HEK293 (cell line): ENCODE measurements around the gene PPP1R15B.

Experiments
- CTCF ChIA-PET: fragments of 350-600 bp; formaldehyde crosslinking; extraction: SDS; loops from one replicate; lab custom pipeline; 2021; ENCODE audit warnings: antibody characterized with exemption; lab: Yijun Ruan, JAX
- POLR2A ChIA-PET: fragments of 300-600 bp; formaldehyde crosslinking; extraction: SDS; loops from one replicate; lab custom pipeline; 2020; ENCODE audit warnings: antibody characterized with exemption, inconsistent platforms; lab: Yijun Ruan, JAX
- H3K27ac ChIP-seq: fragments of 200-500 bp; sonication (Bioruptor generic); 2 replicates; pipeline ENCODE4 v1.5.1; 2014; ENCODE audit warnings: low read depth, low read length, control low read depth, inconsistent platforms; ENCODE audit errors: extremely low read depth
- H3K36me3 ChIP-seq, 2 experiments: fragments of 200-500 bp in 1 of 2; sonication (Bioruptor generic) in 1 of 2; 1 replicate in 1 of 2; 2 replicates in 1 of 2; pipeline ENCODE4 v1.5.1; 2014 to 2017; ENCODE audit warnings: inconsistent platforms in 2 of 2, low read length in 2 of 2; ENCODE audit not compliant: control insufficient read depth in 2 of 2, insufficient read depth in 1 of 2
- H3K4me1 ChIP-seq: fragments of 200-500 bp; sonication (Bioruptor generic); 2 replicates; pipeline ENCODE4 v1.5.1; 2014; ENCODE audit warnings: mild to moderate bottlenecking, low read length, inconsistent platforms; ENCODE audit not compliant: control insufficient read depth, insufficient read depth
- H3K4me3 ChIP-seq: 2 replicates; pipeline ENCODE4 v1.5.1; 2011; ENCODE audit warnings: low read depth, mild to moderate bottlenecking, control low read depth, low read length, moderate library complexity
- H3K9me3 ChIP-seq: fragments of 200-500 bp; sonication (Bioruptor generic); 2 replicates; pipeline ENCODE4 v1.5.1; 2014; ENCODE audit warnings: low read depth, low read length, inconsistent platforms; ENCODE audit not compliant: control insufficient read depth, insufficient read depth
- FEZF1 ChIP-seq: fragments of 450-650 bp; formaldehyde crosslinking; IDR thresholded peaks from 2 replicates; pipeline ENCODE4 v1.5.1; 2016; ENCODE audit warnings: missing biosample characterization, missing genetic modification characterization
- KLF8 ChIP-seq: fragments of 450-650 bp; formaldehyde crosslinking; IDR thresholded peaks from 2 replicates; pipeline ENCODE4 v1.5.1; 2016; ENCODE audit warnings: missing biosample characterization, missing genetic modification characterization
- KLF9 ChIP-seq: fragments of 450-650 bp; formaldehyde crosslinking; IDR thresholded peaks from 2 replicates; pipeline ENCODE4 v1.5.1; 2016; ENCODE audit warnings: missing biosample characterization, missing genetic modification characterization, low read depth
- PRDM6 ChIP-seq: fragments of 450-650 bp; formaldehyde crosslinking; IDR thresholded peaks from 2 replicates; pipeline ENCODE4 v1.5.1; 2017; ENCODE audit warnings: missing biosample characterization, missing genetic modification characterization
- SP2 ChIP-seq: fragments of 450-650 bp; formaldehyde crosslinking; IDR thresholded peaks from 2 replicates; pipeline ENCODE4 v1.5.1; 2016; ENCODE audit warnings: missing biosample characterization, missing genetic modification characterization
- TCF7L2 ChIP-seq: IDR thresholded peaks from 2 replicates; pipeline ENCODE4 v1.6.1; 2011; ENCODE audit warnings: low read depth, mild to moderate bottlenecking, inconsistent platforms, low read length, moderate library complexity, borderline replicate concordance
- ZBTB21 ChIP-seq: fragments of 450-650 bp; formaldehyde crosslinking; IDR thresholded peaks from 2 replicates; pipeline ENCODE4 v1.5.1; 2017; ENCODE audit warnings: missing biosample characterization, missing genetic modification characterization
- ZBTB8A ChIP-seq: fragments of 450-650 bp; formaldehyde crosslinking; IDR thresholded peaks from 2 replicates; pipeline ENCODE4 v1.5.1; 2016; ENCODE audit warnings: missing biosample characterization, missing genetic modification characterization
- ZNF112 ChIP-seq: fragments of 450-650 bp; formaldehyde crosslinking; IDR thresholded peaks from 2 replicates; pipeline ENCODE4 v1.5.0; 2017; ENCODE audit warnings: missing biosample characterization, missing genetic modification characterization
- ZNF175 ChIP-seq: fragments of 450-650 bp; formaldehyde crosslinking; IDR thresholded peaks from 2 replicates; pipeline ENCODE4 v1.5.1; 2016; ENCODE audit warnings: missing biosample characterization, missing genetic modification characterization
- ZNF202 ChIP-seq: fragments of 450-650 bp; formaldehyde crosslinking; IDR thresholded peaks from 2 replicates; pipeline ENCODE4 v1.5.1; 2016; ENCODE audit warnings: missing biosample characterization, missing genetic modification characterization, borderline replicate concordance
- ZNF23 ChIP-seq: fragments of 450-650 bp; formaldehyde crosslinking; IDR thresholded peaks from 2 replicates; pipeline ENCODE4 v1.5.1; 2016; ENCODE audit warnings: missing biosample characterization, missing genetic modification characterization, borderline replicate concordance
- ZNF324 ChIP-seq: fragments of 450-650 bp; formaldehyde crosslinking; IDR thresholded peaks from 2 replicates; pipeline ENCODE4 v1.5.1; 2016; ENCODE audit warnings: missing biosample characterization, missing genetic modification characterization
- ZNF449 ChIP-seq: fragments of 450-650 bp; formaldehyde crosslinking; IDR thresholded peaks from 2 replicates; pipeline ENCODE4 v1.5.1; 2017; ENCODE audit warnings: missing biosample characterization, mild to moderate bottlenecking, missing genetic modification characterization, moderate library complexity
- ZNF488 ChIP-seq: fragments of 450-650 bp; formaldehyde crosslinking; IDR thresholded peaks from 2 replicates; pipeline ENCODE4 v1.5.1; 2016; ENCODE audit warnings: missing biosample characterization, missing genetic modification characterization
- ZNF510 ChIP-seq: fragments of 450-650 bp; formaldehyde crosslinking; IDR thresholded peaks from 2 replicates; pipeline ENCODE4 v1.5.1; 2018; ENCODE audit warnings: mild to moderate bottlenecking, missing genetic modification characterization, missing biosample characterization; ENCODE audit not compliant: insufficient replicate concordance
- ZNF544 ChIP-seq: fragments of 450-650 bp; formaldehyde crosslinking; IDR thresholded peaks from 2 replicates; pipeline ENCODE4 v1.5.0; 2017; ENCODE audit warnings: missing biosample characterization, missing genetic modification characterization
- ZNF555 ChIP-seq: fragments of 450-650 bp; formaldehyde crosslinking; conservative IDR thresholded peaks from 2 replicates; pipeline ENCODE4 v1.5.1; 2017; ENCODE audit warnings: missing biosample characterization, mild to moderate bottlenecking, missing genetic modification characterization, inconsistent platforms
- ZNF76 ChIP-seq: fragments of 450-650 bp; formaldehyde crosslinking; IDR thresholded peaks from 2 replicates; pipeline ENCODE4; 2016; ENCODE audit warnings: low read depth, missing biosample characterization, missing genetic modification characterization, borderline replicate concordance
- ZNF837 ChIP-seq: fragments of 450-650 bp; formaldehyde crosslinking; IDR thresholded peaks from 2 replicates; pipeline ENCODE4 v1.5.1; 2016; ENCODE audit warnings: missing biosample characterization, missing genetic modification characterization
- ZXDB ChIP-seq: fragments of 450-650 bp; formaldehyde crosslinking; IDR thresholded peaks from 2 replicates; pipeline ENCODE4 v1.5.1; 2016; ENCODE audit warnings: missing biosample characterization, missing genetic modification characterization
- TF ChIP-seq, protein P1 (sequence below): fragments of 450-650 bp; formaldehyde crosslinking; IDR thresholded peaks from 2 replicates; pipeline ENCODE4 v1.5.1; 2016; ENCODE audit warnings: missing biosample characterization, missing genetic modification characterization
- TF ChIP-seq, protein P2 (sequence below): fragments of 450-650 bp; IDR thresholded peaks from 2 replicates; pipeline ENCODE4 v1.5.1; 2018; ENCODE audit warnings: missing biosample characterization, missing genetic modification characterization
- TF ChIP-seq, protein P3 (sequence below): fragments of 450-650 bp; formaldehyde crosslinking; optimal IDR thresholded peaks from 2 replicates; pipeline ENCODE3; 2016; ENCODE audit warnings: missing biosample characterization, mild to moderate bottlenecking, missing genetic modification characterization
- TF ChIP-seq, protein P4 (sequence below): fragments of 450-650 bp; formaldehyde crosslinking; IDR thresholded peaks from 2 replicates; pipeline ENCODE4 v1.5.1; 2016; ENCODE audit warnings: missing biosample characterization, missing genetic modification characterization

PPP1R15B gene

GRCh38 chr1:204408074-204408507, 3.5 kb downstream of the PPP1R15B start:
- ChIA-PET POLR2A (interaction anchor here (1.3 to 2.2 kb wide), 3 partner anchors 9 to 38 kb away, joined by 4 to 12 read pairs (median 5); no protein-coding TSS in a partner anchor), CTCF (interaction anchor here (0.7 to 5.5 kb wide), 8 partner anchors 10 to 399 kb away, joined by 3 to 64 read pairs (median 6); partner anchors contain the start of gene PIK3C2B)
- Histone ChIP-seq H3K9me3 (no peaks in the 10 kb centered on the region), H3K4me1 (no peaks in the 10 kb centered on the region; the same call in 1 of the 2 replicates), H3K27ac (no peak overlapping the region), H3K4me3 (peak overlapping the region; percentile 62), H3K36me3 (peaks cover 16 to 62% of the 10 kb centered on the region in 2 experiments)
- TF ChIP-seq ZNF449 (tag by site-specific recombination) (no peak), ZNF555 (tag by site-specific recombination) (no peak), ZNF23 (tag by site-specific recombination) (no peak), PRDM6 (peak; percentile 25; the same call in 1 of the 2 replicates), ZNF510 (tag by site-specific recombination) (no peak), ZNF76 (tag by site-specific recombination) (no peak), ZXDB (tag by site-specific recombination) (no peak), ZNF544 (no peak), KLF8 (tag by site-specific recombination) (no peak), ZNF112 (tag by site-specific recombination) (no peak), ZBTB8A (tag by site-specific recombination) (0 out of 2 replicates have a peak, but pooled peaks have one; percentile 19), ZNF324 (tag by site-specific recombination) (no peak), FEZF1 (tag by site-specific recombination) (peak; percentile 71; the same call in 1 of the 2 replicates), ZNF175 (tag by site-specific recombination) (no peak), ZNF202 (tag by site-specific recombination) (no peak), ZBTB21 (no peak), KLF9 (tag by site-specific recombination) (no peak), TCF7L2 (no peak), ZNF837 (tag by site-specific recombination) (no peak), ZNF488 (tag by site-specific recombination) (no peak), SP2 (tag by site-specific recombination) (no peak)
- TF ChIP-seq, protein P1, sequence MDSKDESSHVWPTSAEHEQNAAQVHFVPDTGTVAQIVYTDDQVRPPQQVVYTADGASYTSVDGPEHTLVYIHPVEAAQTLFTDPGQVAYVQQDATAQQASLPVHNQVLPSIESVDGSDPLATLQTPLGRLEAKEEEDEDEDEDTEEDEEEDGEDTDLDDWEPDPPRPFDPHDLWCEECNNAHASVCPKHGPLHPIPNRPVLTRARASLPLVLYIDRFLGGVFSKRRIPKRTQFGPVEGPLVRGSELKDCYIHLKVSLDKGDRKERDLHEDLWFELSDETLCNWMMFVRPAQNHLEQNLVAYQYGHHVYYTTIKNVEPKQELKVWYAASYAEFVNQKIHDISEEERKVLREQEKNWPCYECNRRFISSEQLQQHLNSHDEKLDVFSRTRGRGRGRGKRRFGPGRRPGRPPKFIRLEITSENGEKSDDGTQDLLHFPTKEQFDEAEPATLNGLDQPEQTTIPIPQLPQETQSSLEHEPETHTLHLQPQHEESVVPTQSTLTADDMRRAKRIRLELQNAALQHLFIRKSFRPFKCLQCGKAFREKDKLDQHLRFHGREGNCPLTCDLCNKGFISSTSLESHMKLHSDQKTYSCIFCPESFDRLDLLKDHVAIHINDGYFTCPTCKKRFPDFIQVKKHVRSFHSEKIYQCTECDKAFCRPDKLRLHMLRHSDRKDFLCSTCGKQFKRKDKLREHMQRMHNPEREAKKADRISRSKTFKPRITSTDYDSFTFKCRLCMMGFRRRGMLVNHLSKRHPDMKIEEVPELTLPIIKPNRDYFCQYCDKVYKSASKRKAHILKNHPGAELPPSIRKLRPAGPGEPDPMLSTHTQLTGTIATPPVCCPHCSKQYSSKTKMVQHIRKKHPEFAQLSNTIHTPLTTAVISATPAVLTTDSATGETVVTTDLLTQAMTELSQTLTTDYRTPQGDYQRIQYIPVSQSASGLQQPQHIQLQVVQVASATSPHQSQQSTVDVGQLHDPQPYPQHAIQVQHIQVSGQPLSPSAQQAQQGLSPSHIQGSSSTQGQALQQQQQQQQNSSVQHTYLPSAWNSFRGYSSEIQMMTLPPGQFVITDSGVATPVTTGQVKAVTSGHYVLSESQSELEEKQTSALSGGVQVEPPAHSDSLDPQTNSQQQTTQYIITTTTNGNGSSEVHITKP (tag by site-specific recombination): peak; percentile 89
- TF ChIP-seq, protein P2, sequence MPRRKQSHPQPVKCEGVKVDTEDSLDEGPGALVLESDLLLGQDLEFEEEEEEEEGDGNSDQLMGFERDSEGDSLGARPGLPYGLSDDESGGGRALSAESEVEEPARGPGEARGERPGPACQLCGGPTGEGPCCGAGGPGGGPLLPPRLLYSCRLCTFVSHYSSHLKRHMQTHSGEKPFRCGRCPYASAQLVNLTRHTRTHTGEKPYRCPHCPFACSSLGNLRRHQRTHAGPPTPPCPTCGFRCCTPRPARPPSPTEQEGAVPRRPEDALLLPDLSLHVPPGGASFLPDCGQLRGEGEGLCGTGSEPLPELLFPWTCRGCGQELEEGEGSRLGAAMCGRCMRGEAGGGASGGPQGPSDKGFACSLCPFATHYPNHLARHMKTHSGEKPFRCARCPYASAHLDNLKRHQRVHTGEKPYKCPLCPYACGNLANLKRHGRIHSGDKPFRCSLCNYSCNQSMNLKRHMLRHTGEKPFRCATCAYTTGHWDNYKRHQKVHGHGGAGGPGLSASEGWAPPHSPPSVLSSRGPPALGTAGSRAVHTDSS: no peak
- TF ChIP-seq, protein P3, sequence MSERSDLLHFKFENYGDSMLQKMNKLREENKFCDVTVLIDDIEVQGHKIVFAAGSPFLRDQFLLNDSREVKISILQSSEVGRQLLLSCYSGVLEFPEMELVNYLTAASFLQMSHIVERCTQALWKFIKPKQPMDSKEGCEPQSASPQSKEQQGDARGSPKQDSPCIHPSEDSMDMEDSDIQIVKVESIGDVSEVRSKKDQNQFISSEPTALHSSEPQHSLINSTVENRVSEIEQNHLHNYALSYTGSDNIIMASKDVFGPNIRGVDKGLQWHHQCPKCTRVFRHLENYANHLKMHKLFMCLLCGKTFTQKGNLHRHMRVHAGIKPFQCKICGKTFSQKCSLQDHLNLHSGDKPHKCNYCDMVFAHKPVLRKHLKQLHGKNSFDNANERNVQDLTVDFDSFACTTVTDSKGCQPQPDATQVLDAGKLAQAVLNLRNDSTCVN (tag by site-specific recombination): no peak
- TF ChIP-seq, protein P4, sequence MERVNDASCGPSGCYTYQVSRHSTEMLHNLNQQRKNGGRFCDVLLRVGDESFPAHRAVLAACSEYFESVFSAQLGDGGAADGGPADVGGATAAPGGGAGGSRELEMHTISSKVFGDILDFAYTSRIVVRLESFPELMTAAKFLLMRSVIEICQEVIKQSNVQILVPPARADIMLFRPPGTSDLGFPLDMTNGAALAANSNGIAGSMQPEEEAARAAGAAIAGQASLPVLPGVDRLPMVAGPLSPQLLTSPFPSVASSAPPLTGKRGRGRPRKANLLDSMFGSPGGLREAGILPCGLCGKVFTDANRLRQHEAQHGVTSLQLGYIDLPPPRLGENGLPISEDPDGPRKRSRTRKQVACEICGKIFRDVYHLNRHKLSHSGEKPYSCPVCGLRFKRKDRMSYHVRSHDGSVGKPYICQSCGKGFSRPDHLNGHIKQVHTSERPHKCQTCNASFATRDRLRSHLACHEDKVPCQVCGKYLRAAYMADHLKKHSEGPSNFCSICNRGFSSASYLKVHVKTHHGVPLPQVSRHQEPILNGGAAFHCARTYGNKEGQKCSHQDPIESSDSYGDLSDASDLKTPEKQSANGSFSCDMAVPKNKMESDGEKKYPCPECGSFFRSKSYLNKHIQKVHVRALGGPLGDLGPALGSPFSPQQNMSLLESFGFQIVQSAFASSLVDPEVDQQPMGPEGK (tag by site-specific recombination): no peak
